Ramos (cell line): ENCODE measurements around the gene DPCD.

Source experiments
- in situ Hi-C: fragments of 300-500 bp; cut with MboI; formaldehyde crosslinking; loops from one replicate; pipeline ENCODE4 v1.14.3; 2022; ENCODE audit warnings: low sequenced_read_pairs; ENCODE audit not compliant: unreplicated experiment

Gene DPCD

GRCh38 chr10:101566333-101567164 lies 21.6 kb upstream of the DPCD start:
- in situ Hi-C loops: loop anchor here (25.0 kb wide), 1 partner anchor 279 kb away; no protein-coding TSS in a partner anchor

- in situ Hi-C loops: loop anchor here (25.0 kb wide), 1 partner anchor 280 kb away; no protein-coding TSS in a partner anchor
These were observed 20.7 kb upstream of the DPCD start for GRCh38 chr10:101567165-101568006.

GRCh38 chr10:101568054-101568745 lies 19.9 kb upstream of the DPCD start:
- in situ Hi-C loops: loop anchor here (25.0 kb wide), 1 partner anchor 281 kb away; no protein-coding TSS in a partner anchor

GRCh38 chr10:101569323-101569621 lies 18.8 kb upstream of the DPCD start:
- in situ Hi-C loops: loop anchor here (25.0 kb wide), 1 partner anchor 282 kb away; no protein-coding TSS in a partner anchor

- in situ Hi-C loops: loop anchor here (5.0 to 25.0 kb wide), 2 partner anchors 283 to 358 kb away; no protein-coding TSS in a partner anchor
These were observed 18.3 kb upstream of the DPCD start for GRCh38 chr10:101569622-101570427.

- in situ Hi-C loops: loop anchor here (5.0 to 25.0 kb wide), 2 partner anchors 283 to 358 kb away; no protein-coding TSS in a partner anchor
These were observed 17.5 kb upstream of the DPCD start for GRCh38 chr10:101570428-101571270.

GRCh38 chr10:101571271-101571925 lies 16.7 kb upstream of the DPCD start:
- in situ Hi-C loops: loop anchor here (5.0 to 25.0 kb wide), 2 partner anchors 284 to 359 kb away; no protein-coding TSS in a partner anchor

- in situ Hi-C loops: loop anchor here (5.0 to 25.0 kb wide), 2 partner anchors 285 to 360 kb away; no protein-coding TSS in a partner anchor
These were observed 16.0 kb upstream of the DPCD start for GRCh38 chr10:101572126-101572525.

GRCh38 chr10:101572785-101573184 lies 15.3 kb upstream of the DPCD start:
- in situ Hi-C loops: loop anchor here (5.0 to 25.0 kb wide), 2 partner anchors 285 to 360 kb away; no protein-coding TSS in a partner anchor

GRCh38 chr10:101573885-101574753 lies 14.0 kb upstream of the DPCD start:
- in situ Hi-C loops: loop anchor here (5.0 to 25.0 kb wide), 2 partner anchors 287 to 362 kb away; no protein-coding TSS in a partner anchor

- in situ Hi-C loops: no loop called here
These were observed 13.0 kb upstream of the DPCD start for GRCh38 chr10:101575091-101575490.

- in situ Hi-C loops: no loop called here
These were observed 12.4 kb upstream of the DPCD start for GRCh38 chr10:101575580-101576210.

GRCh38 chr10:101576211-101576863 lies 11.8 kb upstream of the DPCD start:
- in situ Hi-C loops: no loop called here

GRCh38 chr10:101577121-101577871 lies 10.8 kb upstream of the DPCD start:
- in situ Hi-C loops: no loop called here

- in situ Hi-C loops: no loop called here
These were observed 9.9 kb upstream of the DPCD start for GRCh38 chr10:101578192-101578591.
